ENCODE measurements around the gene CYTIP. TPM values are rescaled to one million over a fixed set of nuclear protein-coding genes. Genes with fewer than 3 reads are reported as not detected.
A peak's percentile ranks its signal among the peaks of the same experiment; 100 is the strongest.

The CYTIP gene
- total and polyA plus RNA-seq, 12 donors: 0.73 to 13.7 (median 1.6) TPM

DNA sequence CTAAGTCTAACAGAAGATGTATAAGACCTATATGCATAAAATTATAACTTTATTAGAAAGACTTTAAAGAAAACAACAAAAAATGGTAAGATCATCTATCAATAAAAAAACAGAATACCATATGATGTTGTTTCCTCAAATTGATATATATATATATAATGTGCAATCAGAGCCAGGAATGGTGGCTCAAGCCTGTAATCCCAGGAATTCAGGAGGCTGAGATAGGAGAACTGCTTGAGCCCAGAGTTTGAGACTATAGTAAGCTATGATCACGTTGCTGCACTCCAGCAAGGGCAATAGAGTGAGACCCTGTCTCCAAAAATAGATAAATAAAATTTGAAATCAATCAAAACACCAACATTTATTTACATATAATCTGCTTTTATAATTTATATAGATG is 19.5 kb downstream of the CYTIP start:
- WGBS, 2 donors: 34 to 64% methylated on average over 1 of the region's 1 CpG
- H3K27me3 ChIP-seq: no peaks in the 10 kb centered on the region
- intact Hi-C loops (cut with DNase I): no loop called here
- peaks cover 0 to 84% (median 0%) of the 10 kb centered on the region in 9 donors for H3K36me3 ChIP-seq
- TF ChIP-seq, protein P1, sequence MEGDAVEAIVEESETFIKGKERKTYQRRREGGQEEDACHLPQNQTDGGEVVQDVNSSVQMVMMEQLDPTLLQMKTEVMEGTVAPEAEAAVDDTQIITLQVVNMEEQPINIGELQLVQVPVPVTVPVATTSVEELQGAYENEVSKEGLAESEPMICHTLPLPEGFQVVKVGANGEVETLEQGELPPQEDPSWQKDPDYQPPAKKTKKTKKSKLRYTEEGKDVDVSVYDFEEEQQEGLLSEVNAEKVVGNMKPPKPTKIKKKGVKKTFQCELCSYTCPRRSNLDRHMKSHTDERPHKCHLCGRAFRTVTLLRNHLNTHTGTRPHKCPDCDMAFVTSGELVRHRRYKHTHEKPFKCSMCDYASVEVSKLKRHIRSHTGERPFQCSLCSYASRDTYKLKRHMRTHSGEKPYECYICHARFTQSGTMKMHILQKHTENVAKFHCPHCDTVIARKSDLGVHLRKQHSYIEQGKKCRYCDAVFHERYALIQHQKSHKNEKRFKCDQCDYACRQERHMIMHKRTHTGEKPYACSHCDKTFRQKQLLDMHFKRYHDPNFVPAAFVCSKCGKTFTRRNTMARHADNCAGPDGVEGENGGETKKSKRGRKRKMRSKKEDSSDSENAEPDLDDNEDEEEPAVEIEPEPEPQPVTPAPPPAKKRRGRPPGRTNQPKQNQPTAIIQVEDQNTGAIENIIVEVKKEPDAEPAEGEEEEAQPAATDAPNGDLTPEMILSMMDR (IDR thresholded peaks at IDR 0.05): no peak
- ATAC-seq (no peak), DNase-seq (no peak)
- no peak overlapping the region for H3K27ac ChIP-seq
- H3K9me3 ChIP-seq: peaks cover 0 to 31% (median 14%) of the 10 kb centered on the region in 11 donors
- H3K4me3 ChIP-seq: no peak overlapping the region
- H3K4me1 ChIP-seq: peaks cover 0 to 33% (median 0%) of the 10 kb centered on the region in 9 donors

DNA sequence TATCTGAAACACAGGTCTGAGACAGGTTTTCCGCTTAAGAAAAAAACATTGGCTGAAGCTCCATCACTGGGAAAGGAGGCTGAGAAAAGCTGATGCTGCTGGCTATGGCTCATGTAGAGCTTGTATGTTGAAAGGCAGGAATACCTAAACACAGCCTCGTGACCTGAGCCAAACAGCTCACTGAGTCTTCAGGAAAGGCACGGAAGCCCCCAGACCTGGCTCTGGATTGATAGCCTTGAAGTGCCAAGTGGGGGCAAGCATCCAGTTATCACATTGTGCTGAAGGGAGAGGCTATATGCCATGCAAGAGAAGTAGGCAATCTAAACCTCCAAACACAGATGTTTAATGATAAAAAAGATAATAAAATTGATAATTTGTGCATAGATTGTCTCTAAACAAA is 21.9 kb downstream of the CYTIP start:
- H3K27ac ChIP-seq: peak overlapping the region in 2 of 10 donors; percentile 5 to 91
- H3K36me3 ChIP-seq: peaks cover 0 to 63% (median 0%) of the 10 kb centered on the region in 9 donors
- no peak for ATAC-seq
- no peak for DNase-seq
- no peaks in the 10 kb centered on the region for H3K27me3 ChIP-seq
- WGBS, 2 donors: 87 to 91% methylated on average over 3 of the region's 3 CpGs
- TF ChIP-seq, protein P1 (IDR thresholded peaks at IDR 0.05): no peak
- no peak overlapping the region for H3K4me3 ChIP-seq
- peaks cover 0 to 52% (median 0%) of the 10 kb centered on the region in 9 donors for H3K4me1 ChIP-seq
- H3K9me3 ChIP-seq: peaks cover 0 to 31% (median 14%) of the 10 kb centered on the region in 11 donors
- intact Hi-C loops (cut with DNase I): no loop called here

DNA sequence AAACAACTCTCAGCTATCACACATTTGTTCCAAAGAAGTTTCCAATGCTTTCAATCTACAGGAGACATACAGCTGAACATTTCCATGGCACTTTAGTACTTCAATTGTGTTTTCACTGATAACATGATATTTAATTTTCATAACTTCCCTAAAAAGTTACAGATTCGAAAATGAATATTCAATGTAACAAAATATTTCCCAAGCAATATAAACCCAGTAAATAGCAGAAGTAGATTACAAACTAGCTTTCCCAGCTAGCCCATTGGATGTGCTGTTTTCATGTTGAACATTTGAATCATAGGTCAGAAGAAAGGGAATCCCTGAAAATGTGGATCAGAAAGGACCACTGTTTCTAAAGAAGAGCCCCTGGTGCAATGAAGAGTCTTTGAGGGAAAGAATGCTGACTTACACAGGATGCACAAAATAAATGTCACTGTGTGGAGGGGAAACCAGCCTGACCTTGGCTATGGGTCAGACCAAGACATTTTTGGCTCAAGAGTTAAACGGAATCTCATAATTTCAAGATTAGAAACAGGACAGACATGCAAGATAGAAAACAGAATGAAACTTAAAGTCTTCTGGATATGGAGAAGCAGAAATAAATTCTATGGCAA is 22.5 kb downstream of the CYTIP start:
- TF ChIP-seq, protein P1 (IDR thresholded peaks at IDR 0.05): no peak
- no peak overlapping the region for H3K4me3 ChIP-seq
- DNase-seq (no peak), ATAC-seq (no peak)
- H3K9me3 ChIP-seq: peaks cover 0 to 31% (median 11%) of the 10 kb centered on the region in 11 donors
- intact Hi-C loops (cut with DNase I): no loop called here
- peak overlapping the region in 2 of 10 donors; percentile 5 to 91 for H3K27ac ChIP-seq
- H3K4me1 ChIP-seq: peaks cover 0 to 57% (median 0%) of the 10 kb centered on the region in 9 donors
- peaks cover 0 to 63% (median 0%) of the 10 kb centered on the region in 9 donors for H3K36me3 ChIP-seq
- no peaks in the 10 kb centered on the region for H3K27me3 ChIP-seq
- 55 to 61% methylated on average over 2 of the region's 2 CpGs for WGBS, 2 donors

DNA sequence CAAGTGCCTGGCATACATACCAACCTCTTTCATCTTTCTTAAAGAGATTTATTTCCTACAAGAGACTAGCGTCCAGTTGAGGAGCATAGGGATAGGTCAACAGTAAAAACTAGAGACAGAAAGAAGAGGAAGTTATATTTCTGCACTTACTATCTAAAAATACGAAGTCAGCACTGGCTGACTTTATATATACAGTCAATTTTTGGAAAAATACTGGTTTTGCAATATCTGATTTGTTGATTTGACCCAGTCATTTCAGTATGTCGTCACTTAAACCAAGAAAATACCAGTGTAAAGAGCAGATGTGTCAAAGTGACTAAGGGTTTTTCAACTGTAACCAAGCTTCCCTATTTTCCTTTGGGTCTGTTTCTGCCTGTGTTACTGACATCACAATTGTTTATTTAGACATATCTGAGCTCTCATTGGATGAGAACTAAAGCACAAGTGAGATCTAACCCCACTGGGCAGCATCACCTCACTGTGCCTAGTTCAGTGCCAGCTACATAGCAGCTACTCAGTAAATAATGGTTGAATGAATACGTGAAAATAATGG is 23.0 kb downstream of the CYTIP start:
- 67 to 73% methylated on average over 4 of the region's 4 CpGs for WGBS, 2 donors
- H3K9me3 ChIP-seq: peaks cover 0 to 28% (median 6%) of the 10 kb centered on the region in 11 donors
- peak in 7 of 8 donors; percentile 54 to 87 (median 70) for ATAC-seq
- no peaks in the 10 kb centered on the region for H3K27me3 ChIP-seq
- peaks cover 0 to 61% (median 0%) of the 10 kb centered on the region in 9 donors for H3K36me3 ChIP-seq
- TF ChIP-seq, protein P1 (IDR thresholded peaks at IDR 0.05): no peak
- DNase-seq: no peak
- intact Hi-C loops (cut with DNase I): no loop called here
- peaks cover 0 to 63% (median 0%) of the 10 kb centered on the region in 9 donors for H3K4me1 ChIP-seq
- H3K4me3 ChIP-seq: no peak overlapping the region
- H3K27ac ChIP-seq: peak overlapping the region in 2 of 10 donors; percentile 5 to 91

Measured in heart right ventricle (tissue), 16 donors.